ENCODE results near the gene ABCC9. TPM values are rescaled to one million over a fixed set of nuclear protein-coding genes. Genes with fewer than 3 reads are reported as not detected.
A peak's percentile ranks its signal among the peaks of the same experiment; 100 is the strongest.

ABCC9 gene
- 2.8 and 3.0 TPM in 2 replicates for total RNA-seq
- long read RNA-seq, partial matches to known transcripts = 0 of 2 reads
- long read RNA-seq, other reads (novel, unspliced or antisense) = 2 of 2 reads

DNA sequence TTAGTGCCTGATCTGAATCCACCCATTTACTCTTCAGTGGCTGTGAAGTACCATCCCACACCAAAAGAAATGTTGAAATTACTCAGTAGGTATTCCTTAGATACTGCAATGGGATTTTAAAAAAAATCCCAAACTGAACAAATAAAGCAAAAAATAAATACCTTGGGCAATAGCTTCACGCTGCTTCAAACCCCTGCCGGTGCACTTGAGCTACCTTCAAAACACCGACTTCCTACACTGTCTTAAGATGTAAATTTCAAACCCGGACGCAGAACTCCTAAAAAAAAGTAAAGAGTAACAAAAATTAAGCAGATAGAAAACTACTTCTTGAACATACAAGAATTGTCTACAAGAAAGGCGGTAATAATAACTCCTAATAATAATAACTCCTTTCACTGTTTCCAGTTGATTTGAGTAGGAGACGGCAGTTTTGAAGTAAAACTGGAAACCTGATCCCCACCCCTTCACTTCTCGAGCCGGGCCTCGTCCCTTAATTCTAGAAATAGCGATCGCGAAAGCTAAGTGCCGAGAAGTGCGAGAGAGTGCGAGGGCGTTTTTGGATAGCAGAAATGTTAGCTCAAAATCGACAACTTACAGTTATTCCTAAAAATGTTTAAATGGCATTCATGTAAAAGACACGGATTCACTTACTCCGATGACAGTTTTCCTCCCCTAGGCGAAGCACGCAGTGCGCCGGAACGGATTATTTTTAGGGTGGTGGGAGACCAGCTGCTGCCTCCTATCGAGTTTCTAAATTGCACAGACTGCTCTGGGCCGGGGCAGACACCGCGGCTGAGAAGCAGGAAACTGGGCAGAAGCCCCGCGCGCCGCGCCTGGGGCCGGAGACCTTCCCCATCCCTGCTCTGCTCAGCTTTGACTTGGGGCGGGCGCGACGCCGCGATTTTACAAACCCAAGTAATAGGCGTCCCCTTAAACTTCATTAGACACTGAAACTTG is at the start of gene ABCC9:
ABCC9 (minus strand) TSS at position 878 of the 957 bp plus-strand sequence. CDS start 4,752 bp downstream, outside the sequence.
- peaks cover 77% of the 10 kb centered on the region for H3K27me3 Mint-ChIP-seq (ENCODE audit: low read depth)
- peak; percentile 40 for DNase-seq (ENCODE audit: low read depth, low spot score)
- TF ChIP-seq, protein P1, sequence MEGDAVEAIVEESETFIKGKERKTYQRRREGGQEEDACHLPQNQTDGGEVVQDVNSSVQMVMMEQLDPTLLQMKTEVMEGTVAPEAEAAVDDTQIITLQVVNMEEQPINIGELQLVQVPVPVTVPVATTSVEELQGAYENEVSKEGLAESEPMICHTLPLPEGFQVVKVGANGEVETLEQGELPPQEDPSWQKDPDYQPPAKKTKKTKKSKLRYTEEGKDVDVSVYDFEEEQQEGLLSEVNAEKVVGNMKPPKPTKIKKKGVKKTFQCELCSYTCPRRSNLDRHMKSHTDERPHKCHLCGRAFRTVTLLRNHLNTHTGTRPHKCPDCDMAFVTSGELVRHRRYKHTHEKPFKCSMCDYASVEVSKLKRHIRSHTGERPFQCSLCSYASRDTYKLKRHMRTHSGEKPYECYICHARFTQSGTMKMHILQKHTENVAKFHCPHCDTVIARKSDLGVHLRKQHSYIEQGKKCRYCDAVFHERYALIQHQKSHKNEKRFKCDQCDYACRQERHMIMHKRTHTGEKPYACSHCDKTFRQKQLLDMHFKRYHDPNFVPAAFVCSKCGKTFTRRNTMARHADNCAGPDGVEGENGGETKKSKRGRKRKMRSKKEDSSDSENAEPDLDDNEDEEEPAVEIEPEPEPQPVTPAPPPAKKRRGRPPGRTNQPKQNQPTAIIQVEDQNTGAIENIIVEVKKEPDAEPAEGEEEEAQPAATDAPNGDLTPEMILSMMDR (conservative IDR thresholded peaks at IDR 0.05) = no peak
- no peak within 1 kb of the TSS for H3K27ac Mint-ChIP-seq (ENCODE audit: unreplicated experiment)
- peak within 1 kb of the TSS; percentile 89 for H3K4me3 Mint-ChIP-seq
- peaks cover 17% of the 10 kb centered on the region for H3K4me1 Mint-ChIP-seq
- H3K9me3 Mint-ChIP-seq = peaks cover 4% of the 10 kb centered on the region
- H3K36me3 Mint-ChIP-seq (ENCODE audit: low read depth) = no peaks in the 10 kb centered on the region

GRCh38 chr12:21989819-21990412 is 48.7 kb upstream of the ABCC9 start:
- no peak for DNase-seq (ENCODE audit: low read depth, low spot score)
- Mint-ChIP-seq H3K27ac (ENCODE audit: unreplicated experiment) (no peak overlapping the region), H3K9me3 (no peaks in the 10 kb centered on the region), H3K4me3 (no peak overlapping the region), H3K4me1 (peaks cover 37% of the 10 kb centered on the region), H3K36me3 (ENCODE audit: low read depth) (no peaks in the 10 kb centered on the region), H3K27me3 (ENCODE audit: low read depth) (no peaks in the 10 kb centered on the region)
- TF ChIP-seq, protein P1 (conservative IDR thresholded peaks at IDR 0.05) = peak; percentile 84

- Mint-ChIP-seq H3K4me1 (peaks cover 37% of the 10 kb centered on the region), H3K36me3 (ENCODE audit: low read depth) (no peaks in the 10 kb centered on the region), H3K27ac (ENCODE audit: unreplicated experiment) (no peak overlapping the region), H3K9me3 (no peaks in the 10 kb centered on the region), H3K4me3 (no peak overlapping the region), H3K27me3 (ENCODE audit: low read depth) (no peaks in the 10 kb centered on the region)
- TF ChIP-seq, protein P1 (conservative IDR thresholded peaks at IDR 0.05) = no peak
- DNase-seq (ENCODE audit: low read depth, low spot score) = no peak
These were observed 47.4 kb upstream of the ABCC9 start for GRCh38 chr12:21988619-21989018.

DNA sequence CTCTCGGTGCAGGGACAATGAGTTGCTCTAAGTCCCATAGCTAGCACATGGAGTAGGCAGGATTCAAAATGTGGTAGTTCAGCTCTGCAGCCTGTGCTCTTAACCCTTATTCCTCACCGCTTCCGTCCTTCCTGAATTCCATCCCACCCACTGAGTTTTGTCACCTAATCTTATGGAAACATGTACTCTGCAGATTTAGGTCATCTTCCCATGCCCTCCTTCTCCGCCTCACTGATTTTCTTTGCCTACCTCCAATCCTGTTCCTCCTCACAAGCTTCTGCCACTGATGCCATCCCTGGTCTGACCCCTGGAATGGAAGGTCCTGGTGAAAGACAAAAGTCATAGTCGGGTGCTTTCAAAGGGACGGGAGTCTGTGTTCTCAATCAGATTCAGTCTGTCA is 46.5 kb upstream of the ABCC9 start:
- H3K4me1 Mint-ChIP-seq = peaks cover 31% of the 10 kb centered on the region
- no peaks in the 10 kb centered on the region for H3K9me3 Mint-ChIP-seq
- no peaks in the 10 kb centered on the region for H3K27me3 Mint-ChIP-seq (ENCODE audit: low read depth)
- no peaks in the 10 kb centered on the region for H3K36me3 Mint-ChIP-seq (ENCODE audit: low read depth)
- H3K27ac Mint-ChIP-seq (ENCODE audit: unreplicated experiment) = no peak overlapping the region
- H3K4me3 Mint-ChIP-seq = no peak overlapping the region
- TF ChIP-seq, protein P1 (conservative IDR thresholded peaks at IDR 0.05) = no peak
- no peak for DNase-seq (ENCODE audit: low read depth, low spot score)

GRCh38 chr12:21985155-21985554 is 43.9 kb upstream of the ABCC9 start:
- TF ChIP-seq, protein P1 (conservative IDR thresholded peaks at IDR 0.05) = no peak
- Mint-ChIP-seq H3K27ac (ENCODE audit: unreplicated experiment) (no peak overlapping the region), H3K36me3 (ENCODE audit: low read depth) (no peaks in the 10 kb centered on the region), H3K9me3 (no peaks in the 10 kb centered on the region), H3K27me3 (ENCODE audit: low read depth) (no peaks in the 10 kb centered on the region), H3K4me1 (peaks cover 24% of the 10 kb centered on the region), H3K4me3 (no peak overlapping the region)
- no peak for DNase-seq (ENCODE audit: low read depth, low spot score)

Data from neural crest cell (in vitro differentiated cells).